ENCODE data around the gene ANAPC5. TPM values are rescaled to one million over a fixed set of nuclear protein-coding genes. Genes with fewer than 3 reads are reported as not detected.

Gene ANAPC5
- total RNA-seq, 1 experiment from 2014 or later = 199 TPM

- H3K9me3 ChIP-seq (ENCODE audit: low read length) = no peaks in the 10 kb centered on the region
- BruUV-seq (replicated peaks) = no TSS peak
- no peaks in the 10 kb centered on the region for H3F3A ChIP-seq (ENCODE audit: low read length, unreplicated experiment)
- ChIA-PET CTCF (no interaction called here), POLR2A (ENCODE audit: unreplicated experiment) (no interaction called here)
- peaks cover 40% of the 10 kb centered on the region; the same call in 1 of the 2 replicates for H3K36me3 ChIP-seq (ENCODE audit: low read depth, low read length)
- no peak overlapping the region for H3K9ac ChIP-seq (ENCODE audit: low read length)
- DNase-seq (no peak), ATAC-seq (no peak)
- no peak for TF ChIP-seq EZH2 (IDR thresholded peaks at IDR 0.05; ENCODE audit: low read length, unreplicated experiment)
- H3K4me3 ChIP-seq (ENCODE audit: low read length) = no peak overlapping the region
- H4K20me1 ChIP-seq (ENCODE audit: low read length) = no peaks in the 10 kb centered on the region
- H3K9me2 ChIP-seq (replicated peaks; ENCODE audit: low read length) = no peaks in the 10 kb centered on the region
- H3K27me3 ChIP-seq (ENCODE audit: low read length) = no peaks in the 10 kb centered on the region
- H3K79me2 ChIP-seq (ENCODE audit: low read length) = no peaks in the 10 kb centered on the region
- intact Hi-C loops (cut with micrococcal nuclease) = no loop called here
- H3K4me2 ChIP-seq (ENCODE audit: low read length) = no peak overlapping the region
- H3K4me1 ChIP-seq (ENCODE audit: insufficient read depth, low read length) = no peaks in the 10 kb centered on the region
- no peak overlapping the region for H2AFZ ChIP-seq (ENCODE audit: low read length)
- H3K27ac ChIP-seq (ENCODE audit: low read length) = no peak overlapping the region
Observed at GRCh38 chr12:121264951-121265515, 87.2 kb downstream of the ANAPC5 start.

- no peak overlapping the region for H3K9ac ChIP-seq (ENCODE audit: low read length)
- TF ChIP-seq EZH2phosphoT487 (IDR thresholded peaks at IDR 0.05; ENCODE audit: borderline replicate concordance, low read length) (no peak), EZH2 (IDR thresholded peaks at IDR 0.05; ENCODE audit: low read length, unreplicated experiment) (no peak), CTCF (conservative IDR thresholded peaks at IDR 0.05; ENCODE audit: low read depth, low read length) (no peak)
- no peak for ATAC-seq
Observed at GRCh38 chr12:121264135-121264534, 88.1 kb downstream of the ANAPC5 start.

DNA sequence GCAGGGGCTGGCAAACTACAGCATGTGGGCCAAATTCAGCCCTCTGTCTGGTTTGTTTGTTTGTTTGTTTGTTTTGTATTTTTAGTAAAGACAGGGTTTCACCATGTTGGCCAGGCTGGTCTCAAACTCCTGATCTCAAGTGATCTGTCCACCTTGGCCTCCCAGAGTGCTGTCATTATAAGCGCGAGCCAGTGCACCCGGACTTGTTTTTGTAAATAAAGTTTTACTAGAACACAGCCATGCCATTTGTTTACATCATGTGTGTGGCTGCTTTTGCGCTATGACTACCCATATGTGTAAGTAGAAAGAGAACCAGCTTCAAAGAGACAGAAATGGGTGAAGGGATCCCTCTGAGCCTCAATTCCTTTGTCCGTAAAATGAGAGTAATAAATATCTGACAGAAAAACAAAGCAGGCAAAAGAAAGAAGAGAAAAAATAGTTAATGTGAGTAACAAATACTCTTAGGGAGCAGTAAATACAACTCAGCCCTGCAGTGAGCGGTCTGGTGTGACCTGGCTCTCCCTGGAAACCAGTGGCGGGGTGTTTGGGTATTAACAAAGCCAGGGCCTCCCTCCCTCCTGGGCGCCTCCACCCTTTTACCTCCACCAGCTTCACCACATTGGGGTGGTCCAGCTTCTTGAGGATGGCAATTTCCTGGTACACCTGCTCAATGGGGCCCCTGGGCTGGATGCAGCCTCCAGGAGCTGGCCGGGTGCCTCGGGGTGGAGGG lies 88.8 kb downstream of the ANAPC5 start:
- peaks cover 39% of the 10 kb centered on the region for H3K36me3 ChIP-seq (ENCODE audit: low read depth, low read length)
- TF ChIP-seq EZH2 (IDR thresholded peaks at IDR 0.05; ENCODE audit: low read length, unreplicated experiment) (no peak), CTCF (conservative IDR thresholded peaks at IDR 0.05; ENCODE audit: low read depth, low read length) (no peak), EZH2phosphoT487 (IDR thresholded peaks at IDR 0.05; ENCODE audit: borderline replicate concordance, low read length) (no peak)
- BruUV-seq (replicated peaks) = no TSS peak
- no peak overlapping the region for H3K9ac ChIP-seq (ENCODE audit: low read length)
- H3K4me1 ChIP-seq (ENCODE audit: insufficient read depth, low read length) = no peaks in the 10 kb centered on the region
- no peak overlapping the region for H3K4me3 ChIP-seq (ENCODE audit: low read length)
- no peak overlapping the region for H2AFZ ChIP-seq (ENCODE audit: low read length)
- ATAC-seq = no peak
- H3K9me2 ChIP-seq (replicated peaks; ENCODE audit: low read length) = no peaks in the 10 kb centered on the region
- no peaks in the 10 kb centered on the region for H3K9me3 ChIP-seq (ENCODE audit: low read length)
- intact Hi-C loops (cut with micrococcal nuclease) = no loop called here
- no peaks in the 10 kb centered on the region for H4K20me1 ChIP-seq (ENCODE audit: low read length)
- no peak for DNase-seq
- no peaks in the 10 kb centered on the region for H3K27me3 ChIP-seq (ENCODE audit: low read length)
- CTCF ChIA-PET = no interaction called here
- H3K4me2 ChIP-seq (ENCODE audit: low read length) = no peak overlapping the region
- H3F3A ChIP-seq (ENCODE audit: low read length, unreplicated experiment) = no peaks in the 10 kb centered on the region
- no peaks in the 10 kb centered on the region for H3K79me2 ChIP-seq (ENCODE audit: low read length)
- no peak overlapping the region for H3K27ac ChIP-seq (ENCODE audit: low read length)
- POLR2A ChIA-PET (ENCODE audit: unreplicated experiment) = no interaction called here

More at GRCh38 chr12:121264135-121264534, 88.1 kb downstream of the ANAPC5 start:
- POLR2A ChIA-PET (ENCODE audit: unreplicated experiment) = no interaction called here
- no peaks in the 10 kb centered on the region for H3K27me3 ChIP-seq (ENCODE audit: low read length)
- H3K4me2 ChIP-seq (ENCODE audit: low read length) = no peak overlapping the region
- H4K20me1 ChIP-seq (ENCODE audit: low read length) = no peaks in the 10 kb centered on the region
- no peaks in the 10 kb centered on the region for H3K79me2 ChIP-seq (ENCODE audit: low read length)
- H3K27ac ChIP-seq (ENCODE audit: low read length) = no peak overlapping the region
- no peaks in the 10 kb centered on the region for H3K4me1 ChIP-seq (ENCODE audit: insufficient read depth, low read length)
- H3K36me3 ChIP-seq (ENCODE audit: low read depth, low read length) = peaks cover 45% of the 10 kb centered on the region
- no peaks in the 10 kb centered on the region for H3K9me2 ChIP-seq (replicated peaks; ENCODE audit: low read length)
- intact Hi-C loops (cut with micrococcal nuclease) = no loop called here
- DNase-seq = no peak
- no peaks in the 10 kb centered on the region for H3F3A ChIP-seq (ENCODE audit: low read length, unreplicated experiment)
- no peak overlapping the region for H3K4me3 ChIP-seq (ENCODE audit: low read length)
- no TSS peak for BruUV-seq (replicated peaks)
- CTCF ChIA-PET = no interaction called here
- no peak overlapping the region for H2AFZ ChIP-seq (ENCODE audit: low read length)
- no peaks in the 10 kb centered on the region for H3K9me3 ChIP-seq (ENCODE audit: low read length)
